Mammary epithelial cell (primary cell): ENCODE results near the gene PKD2L1.

ENCODE experiments used
- CTCF ChIP-seq, 2 donors: IDR thresholded peaks in 1 of 2; conservative IDR thresholded peaks in 1 of 2; 2 replicates each; pipeline ENCODE4 v1.5.1; 2011 to 2012; ENCODE audit warnings: inconsistent platforms in 2 of 2, low read length in 2 of 2, mild to moderate bottlenecking in 2 of 2, control low read depth in 1 of 2, low read depth in 1 of 2; ENCODE audit not compliant: insufficient read depth in 1 of 2; ENCODE audit errors: extremely low read depth in 1 of 2
- EZH2 ChIP-seq: IDR thresholded peaks from 2 replicates; pipeline ENCODE4 v1.6.1; 2012; ENCODE audit warnings: low read length, inconsistent platforms, borderline replicate concordance

- TF ChIP-seq CTCF (conservative IDR thresholded peaks at IDR 0.05 in 1 of 2, IDR thresholded peaks at IDR 0.05 in 1 of 2; ENCODE audit: extremely low read depth in 1 of 2, insufficient read depth in 1 of 2, low read depth in 1 of 2, low read length in 2 of 2) (no peak), EZH2 (no peak)
Observed at GRCh38 chr10:100362570-100363496, 32.8 kb upstream of the PKD2L1 start.
